ENCODE measurements around the gene WNT3A.

Gene WNT3A

GRCh38 chr1:228088586-228089498 lies 82.0 kb downstream of the WNT3A start:
- DNase-seq = no peak

DNA sequence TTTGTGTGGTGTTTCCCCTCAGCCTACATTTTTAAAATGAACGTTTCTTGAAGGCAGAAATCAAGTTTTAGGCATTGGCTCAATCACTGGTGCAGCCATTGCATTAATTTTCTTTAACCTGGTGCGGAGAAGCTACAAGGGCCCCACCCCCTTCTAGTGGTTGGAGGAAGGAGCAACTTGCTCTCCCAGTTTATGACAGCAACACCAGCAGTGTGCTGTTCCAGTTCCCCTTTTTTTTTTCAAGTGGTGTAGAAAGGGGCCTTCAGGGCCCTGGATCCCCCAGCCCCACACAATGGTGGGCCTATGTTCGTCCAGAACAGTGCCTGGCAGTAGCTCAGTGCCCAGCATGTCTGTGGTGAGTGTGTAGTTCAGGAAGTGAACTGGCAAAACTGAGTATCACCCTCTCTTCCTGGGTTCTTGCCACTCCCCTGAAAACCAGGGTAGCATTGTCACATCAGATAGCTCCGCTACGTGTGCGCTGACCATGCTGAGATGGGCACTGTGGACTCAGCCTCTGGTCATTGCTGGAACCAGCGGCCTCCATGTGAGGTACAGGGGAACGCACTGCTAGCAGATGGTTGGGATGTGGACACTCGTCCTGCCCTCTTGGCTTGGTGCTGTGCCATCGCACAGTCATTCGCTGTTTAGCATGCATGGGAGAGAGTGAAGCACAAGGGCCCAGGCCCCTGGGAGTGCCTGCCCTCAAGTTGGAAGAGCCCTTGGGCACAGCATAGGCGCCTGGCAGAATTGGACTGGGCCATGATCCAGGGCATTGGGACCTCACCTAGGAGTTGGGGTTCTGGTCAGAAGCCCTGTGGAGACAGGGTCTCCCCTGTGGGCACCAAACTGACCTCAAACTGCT lies 83.0 kb downstream of the WNT3A start:
- DNase-seq = no peak

- no peak for DNase-seq
These were observed 83.8 kb downstream of the WNT3A start for GRCh38 chr1:228090613-228091081.

DNA sequence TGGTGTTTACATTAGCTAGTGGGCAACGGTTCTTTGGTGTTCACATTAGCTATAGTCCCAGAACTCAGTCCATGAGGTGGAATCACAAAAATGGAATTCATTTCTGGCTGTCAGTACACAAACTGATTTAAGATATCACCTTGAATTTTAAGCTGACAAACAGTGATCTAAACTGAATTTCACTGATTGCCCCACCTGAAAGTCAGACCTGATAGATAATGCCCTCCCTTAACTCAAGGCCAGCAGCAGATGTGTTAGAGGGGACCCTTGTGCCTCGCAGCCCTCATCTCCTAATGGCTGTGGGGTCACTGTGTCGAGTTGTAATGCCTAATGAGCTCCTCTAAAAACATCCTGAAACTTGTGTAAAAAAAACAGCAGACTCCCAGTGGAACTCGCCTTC lies 84.3 kb downstream of the WNT3A start:
- no peak for DNase-seq

- DNase-seq = no peak
These were observed 85.7 kb downstream of the WNT3A start for GRCh38 chr1:228092342-228093049.

DNA sequence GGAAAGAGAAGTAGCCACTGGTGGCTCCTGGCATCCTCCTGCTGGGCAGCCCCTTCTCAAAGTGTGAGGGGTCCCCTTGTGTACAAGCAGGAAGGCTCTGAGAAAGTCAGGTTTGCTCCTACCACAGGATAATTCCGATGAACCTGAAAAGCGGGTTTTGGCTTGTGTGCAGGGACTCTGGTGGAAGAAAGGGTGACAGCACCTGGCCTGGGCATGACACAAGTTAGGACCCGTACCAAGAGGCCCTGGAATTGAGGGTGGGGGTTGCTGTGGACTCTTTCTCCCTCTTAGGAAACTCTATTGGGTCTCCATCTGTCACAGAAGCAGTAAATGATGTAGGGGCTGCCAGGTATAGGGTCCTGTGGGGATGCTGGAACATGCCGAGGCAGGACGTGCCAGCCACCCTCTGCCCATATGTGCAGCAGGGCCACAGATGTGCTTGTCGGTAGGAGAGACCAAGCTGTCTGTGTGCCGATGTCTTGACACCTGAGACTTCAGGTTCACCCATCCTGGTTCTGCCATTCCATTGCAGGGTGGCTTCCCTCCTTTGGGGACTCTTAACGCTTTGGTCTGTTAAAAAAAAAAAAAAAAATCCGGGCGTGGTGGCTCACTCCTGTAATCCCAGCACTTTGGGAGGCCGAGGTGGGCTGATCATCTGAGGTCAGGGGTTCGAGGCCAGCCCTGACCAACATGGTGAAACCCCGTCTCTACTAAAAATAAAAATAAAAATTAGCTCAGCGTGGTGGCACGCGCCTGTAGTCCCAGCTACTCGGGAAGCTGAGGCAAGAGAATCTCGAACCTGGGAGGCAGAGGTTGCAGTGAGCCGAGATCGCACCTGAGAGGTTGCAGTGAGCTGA lies 86.5 kb downstream of the WNT3A start:
- DNase-seq = no peak

DNA sequence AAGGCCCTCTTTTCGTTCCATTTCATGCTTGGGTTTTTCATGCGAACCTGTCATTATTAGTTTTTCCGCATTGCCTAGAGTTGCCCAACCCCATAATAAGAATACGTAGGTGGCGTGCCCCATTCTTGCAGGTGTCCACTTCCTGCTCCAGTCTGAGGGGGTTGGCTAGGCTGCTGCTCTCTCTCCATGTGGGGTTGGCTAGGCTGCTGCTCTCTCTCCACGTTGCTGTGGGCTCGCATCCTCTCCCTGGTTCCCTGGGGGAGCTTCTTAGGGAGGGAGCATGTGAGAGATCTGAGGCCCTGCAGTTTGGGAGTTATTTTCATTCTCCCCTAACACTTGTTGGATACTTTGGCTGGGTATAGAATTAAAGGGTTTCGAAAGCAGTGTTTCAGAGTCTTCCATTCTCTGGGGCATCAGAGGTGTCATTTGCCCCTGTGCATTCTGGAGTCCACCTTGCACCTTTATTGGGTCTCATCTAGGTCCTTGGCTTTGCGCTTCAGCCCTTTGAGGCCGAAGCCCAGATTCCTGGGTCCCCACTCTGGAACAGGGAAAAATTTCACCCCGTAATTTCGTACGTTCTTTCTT lies 87.7 kb downstream of the WNT3A start:
- DNase-seq = no peak

DNA sequence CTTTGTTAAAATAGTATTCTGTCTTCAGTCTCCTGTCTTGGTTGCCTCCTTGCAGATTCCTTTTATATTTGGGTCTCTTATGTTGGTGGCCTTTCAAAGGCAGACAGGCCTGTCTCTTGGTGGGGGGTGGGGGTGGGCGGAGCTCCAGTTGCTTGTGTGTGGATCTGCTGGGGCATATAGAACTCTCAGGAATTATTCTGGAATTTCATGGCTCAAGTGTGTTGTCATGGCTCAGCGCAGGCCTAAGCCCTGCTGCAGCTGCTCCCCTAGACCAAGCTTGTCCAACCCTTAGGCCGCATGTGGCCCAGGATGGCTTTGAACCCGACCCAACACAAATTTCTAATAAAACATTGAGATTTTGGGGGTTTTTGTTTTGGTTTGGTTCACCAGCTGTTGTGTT lies 88.4 kb downstream of the WNT3A start:
- no peak for DNase-seq

GRCh38 chr1:228095938-228096337 lies 89.1 kb downstream of the WNT3A start:
- no peak for DNase-seq

GRCh38 chr1:228096416-228097332 lies 89.9 kb downstream of the WNT3A start:
- no peak for DNase-seq

DNA sequence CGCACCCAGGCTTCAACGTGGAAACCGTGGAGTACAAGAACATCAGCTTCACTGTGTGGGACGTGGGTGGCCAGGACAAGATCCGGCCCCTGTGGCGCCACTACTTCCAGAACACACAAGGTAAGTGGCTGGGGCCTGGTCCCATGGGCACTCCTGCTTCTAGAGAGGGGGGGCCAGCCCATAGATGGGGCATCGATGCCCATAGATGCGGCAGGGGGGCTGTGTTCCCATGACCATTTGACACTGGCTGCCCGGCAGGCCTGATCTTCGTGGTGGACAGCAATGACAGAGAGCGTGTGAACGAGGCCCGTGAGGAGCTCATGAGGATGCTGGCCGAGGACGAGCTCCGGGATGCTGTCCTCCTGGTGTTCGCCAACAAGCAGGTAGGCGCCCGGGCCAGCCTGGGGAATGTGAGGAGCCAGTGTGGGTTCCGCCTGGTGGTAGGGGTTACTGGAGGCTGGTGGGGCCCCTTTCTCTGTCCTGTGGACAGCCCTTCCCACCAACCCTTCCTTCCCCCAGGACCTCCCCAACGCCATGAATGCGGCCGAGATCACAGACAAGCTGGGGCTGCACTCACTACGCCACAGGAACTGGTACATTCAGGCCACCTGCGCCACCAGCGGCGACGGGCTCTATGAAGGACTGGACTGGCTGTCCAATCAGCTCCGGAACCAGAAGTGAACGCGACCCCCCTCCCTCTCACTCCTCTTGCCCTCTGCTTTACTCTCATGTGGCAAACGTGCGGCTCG lies 90.7 kb downstream of the WNT3A start:
- no peak for DNase-seq

- DNase-seq = no peak
These were observed 91.6 kb downstream of the WNT3A start for GRCh38 chr1:228098323-228098931.

GRCh38 chr1:228099331-228099732 lies 92.5 kb downstream of the WNT3A start:
- DNase-seq = no peak

DNA sequence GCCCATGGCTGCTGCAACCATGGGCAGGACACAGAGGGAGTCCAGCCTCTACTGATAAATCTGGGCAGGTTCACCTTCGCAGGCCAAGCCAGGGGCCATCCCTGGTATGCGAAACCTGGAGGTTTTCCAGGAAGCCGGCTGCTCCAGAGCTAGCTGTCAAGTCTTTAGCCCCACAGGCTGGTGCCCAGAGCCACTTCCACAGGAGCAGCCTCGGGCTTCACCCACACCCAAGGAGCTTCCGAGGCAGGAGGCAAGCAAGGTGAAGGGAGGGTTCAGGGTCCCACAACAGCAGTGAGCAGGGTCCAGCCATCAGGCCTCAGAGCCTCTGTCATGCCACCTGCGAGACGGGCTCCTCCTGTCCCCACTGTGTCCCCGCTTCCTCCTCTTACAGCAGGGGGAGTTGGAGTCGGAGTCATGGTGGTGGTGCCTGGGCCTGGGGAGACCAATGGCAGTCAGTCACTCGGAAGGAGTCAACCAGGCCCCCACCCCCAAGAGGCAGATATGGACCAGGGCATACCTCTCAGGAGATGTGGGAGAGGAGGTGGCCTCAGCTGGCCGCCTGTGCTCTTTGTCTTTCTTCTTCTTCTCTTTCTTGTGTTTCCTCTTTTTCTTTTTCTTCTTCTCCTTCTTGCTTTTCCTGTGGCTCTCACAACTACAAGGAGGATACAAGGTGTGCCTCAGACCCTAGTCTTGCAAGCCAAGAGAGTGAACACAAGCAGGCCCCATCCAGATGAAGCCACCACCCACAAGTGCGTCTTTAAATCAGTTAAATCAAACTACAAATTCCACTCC lies 94.2 kb downstream of the WNT3A start:
- DNase-seq = no peak

- no peak for DNase-seq
These were observed 94.8 kb downstream of the WNT3A start for GRCh38 chr1:228101614-228101993.

DNA sequence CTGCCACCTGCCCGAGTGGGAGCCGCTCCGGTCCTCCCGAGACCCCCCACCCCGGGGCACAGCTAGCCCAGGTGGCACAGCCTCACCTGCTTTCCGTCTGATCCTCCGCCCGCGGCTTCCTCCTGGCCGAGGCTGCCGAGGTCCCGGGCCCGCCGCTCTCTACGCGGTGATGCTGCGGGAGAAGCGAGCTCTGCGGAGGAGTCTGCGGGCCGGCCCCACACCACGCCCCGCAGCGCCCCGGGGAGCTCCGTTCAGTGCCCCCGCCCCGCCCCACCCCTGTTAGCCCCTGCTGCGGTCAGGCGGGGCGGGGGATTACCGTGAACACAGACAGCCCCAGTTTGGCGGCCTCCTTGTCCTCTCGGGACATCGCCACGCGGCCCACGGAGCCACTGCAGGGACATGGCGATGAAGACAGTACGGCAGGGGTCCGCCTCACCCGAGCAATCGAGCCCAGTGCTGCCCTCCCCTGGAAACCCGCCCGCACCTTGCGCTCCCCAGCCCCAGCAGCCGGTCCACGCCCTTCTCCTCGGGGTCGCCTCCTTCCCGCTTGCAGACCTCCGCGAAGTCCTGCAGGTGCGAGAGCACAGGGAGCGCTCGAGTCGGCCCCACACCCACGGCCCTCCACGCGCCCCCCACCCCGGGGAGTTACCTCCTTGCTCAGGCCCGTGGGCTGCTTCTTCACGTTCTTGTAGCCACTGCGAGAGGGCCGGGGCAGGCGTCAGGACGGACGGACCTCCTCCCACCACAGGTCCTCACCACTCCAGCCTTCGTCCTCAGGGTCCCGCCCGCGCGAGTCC lies 95.4 kb downstream of the WNT3A start:
- DNase-seq = no peak

DNA sequence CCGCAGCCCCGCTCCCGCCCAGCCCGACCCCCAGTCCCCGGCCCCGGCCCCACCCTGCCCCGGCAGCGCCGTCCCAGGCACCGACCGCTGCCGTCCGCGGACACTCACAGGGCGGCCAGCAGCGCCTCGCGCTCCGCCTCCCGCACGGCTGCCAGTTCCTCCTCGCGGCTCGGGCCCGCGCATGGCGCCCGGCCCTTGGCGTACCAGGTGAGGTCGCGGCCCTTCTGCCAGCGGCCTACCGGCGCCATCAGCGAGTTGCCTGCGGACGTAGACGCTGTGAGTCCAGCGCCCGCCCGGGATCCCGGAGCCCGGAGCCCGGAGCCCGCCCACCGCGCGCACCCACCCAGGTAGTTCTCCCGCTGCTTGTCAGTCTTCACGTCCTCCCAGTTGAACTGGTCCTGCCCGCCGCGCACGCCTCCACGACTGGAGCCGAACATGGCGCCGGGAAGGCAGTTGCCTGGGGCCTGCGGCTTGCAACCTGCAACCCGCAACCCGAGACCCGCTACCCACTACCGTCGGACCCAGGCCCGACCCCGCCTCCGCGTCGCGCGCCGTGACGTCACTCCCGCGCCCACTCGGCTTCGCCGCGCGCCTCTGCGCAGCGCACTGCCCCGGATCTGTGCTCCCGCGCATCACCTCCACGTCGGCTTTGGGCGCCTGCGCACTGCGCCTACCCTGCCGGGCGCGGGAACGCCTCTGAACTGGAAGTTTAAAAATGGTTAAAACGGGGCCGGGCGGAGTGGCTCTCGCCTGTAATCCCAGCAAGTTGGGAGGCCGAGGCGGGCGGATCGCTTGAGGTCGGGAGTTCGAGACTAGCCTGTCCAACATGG lies 96.2 kb downstream of the WNT3A start, which contains the start of gene C1orf35:
TSS of gene C1orf35 (minus strand) at position 535 of the 830 bp plus-strand sequence. CDS start at position 437, 98 bp downstream.
- peak; percentile 96 for DNase-seq

Measured in NCI-H1092 (cell line).